Smooth muscle cell (in vitro differentiated cells): ENCODE measurements around the gene FOXC1. TPM values are rescaled to one million over a fixed set of nuclear protein-coding genes. Genes with fewer than 3 reads are reported as not detected.

Experiments used
- DNase-seq: peaks from one replicate; lab custom pipeline; 2025; ENCODE audit not compliant: unreplicated experiment; lab: John Stamatoyannopoulos, UW
- H2AFZ ChIP-seq: fragments of 200-600 bp; sonication (generic); 2 replicates; pipeline ENCODE4 v1.6.0; 2016; ENCODE audit warnings: antibody characterized with exemption, low read depth, mild to moderate bottlenecking
- H3F3A ChIP-seq: fragments of 200-600 bp; sonication (generic); 2 replicates; pipeline ENCODE4 v1.6.0; 2017; ENCODE audit warnings: antibody characterized with exemption, low read depth
- H3K27ac ChIP-seq: fragments of 200-600 bp; sonication (generic); 2 replicates; pipeline ENCODE4 v1.5.1; 2016; ENCODE audit warnings: low read depth, mild to moderate bottlenecking
- H3K27me3 ChIP-seq: fragments of 200-600 bp; sonication (generic); 2 replicates; pipeline ENCODE4 v1.6.1; 2016; ENCODE audit warnings: low read depth, mild to moderate bottlenecking
- H3K36me3 ChIP-seq: fragments of 200-600 bp; sonication (generic); 2 replicates; pipeline ENCODE4 v1.5.1; 2016; ENCODE audit warnings: low read depth
- H3K4me1 ChIP-seq: fragments of 200-600 bp; sonication (generic); 2 replicates; pipeline ENCODE4 v1.5.1; 2016; ENCODE audit warnings: low read depth
- H3K4me2 ChIP-seq: fragments of 200-600 bp; sonication (generic); 2 replicates; pipeline ENCODE4 v1.6.0; 2016; ENCODE audit warnings: mild to moderate bottlenecking
- H3K4me3 ChIP-seq: fragments of 200-600 bp; sonication (generic); 2 replicates; pipeline ENCODE4 v1.5.1; 2016; ENCODE audit warnings: mild to moderate bottlenecking
- H3K79me2 ChIP-seq: fragments of 200-600 bp; sonication (generic); 2 replicates; pipeline ENCODE4 v1.6.0; 2016; ENCODE audit warnings: low read depth, mild to moderate bottlenecking
- H3K9ac ChIP-seq: fragments of 200-600 bp; sonication (generic); 2 replicates; pipeline ENCODE4 v1.6.0; 2016; ENCODE audit warnings: low read depth
- H3K9me3 ChIP-seq: fragments of 200-600 bp; sonication (generic); replicated peaks from 2 replicates; pipeline ENCODE4 v1.5.1; 2016; ENCODE audit warnings: low read depth
- H4K20me1 ChIP-seq: fragments of 200-600 bp; sonication (generic); 2 replicates; pipeline ENCODE4 v1.6.0; 2016; ENCODE audit warnings: low read depth
- WGBS: methylation state at CpG from one replicate; pipeline ENCODE4 v1.1.7; 2016; ENCODE audit warnings: low lambda C conversion rate; 5-methylcytosine and 5-hydroxymethylcytosine counted together
- polyA plus RNA-seq: library from polyadenylated mRNA; unstranded; fragments of >200 nt; fragmentation: Nextera tagmentation; extraction: Ambion mirVana; gene quantifications from 2 replicates; pipeline ENCODE4 v1.2.1, GENCODE V29; 2016
- total RNA-seq: library from RNA; depleted of rRNA; stranded (reverse); fragments of >200 nt; gene quantifications from 2 replicates; pipeline ENCODE4 v1.2.3, GENCODE V29; 2014
- TF ChIP-seq, protein P1 (sequence below): fragments of 200-600 bp; sonication (generic); IDR thresholded peaks from 2 replicates; pipeline ENCODE4 v1.5.1; 2017; ENCODE audit warnings: borderline replicate concordance, mild to moderate bottlenecking, antibody characterized with exemption; ENCODE audit not compliant: insufficient read depth, poor library complexity, severe bottlenecking

Gene FOXC1
- total and polyA plus RNA-seq, 2 experiments from 2014 or later: 0.10 to 1.4 TPM

DNA sequence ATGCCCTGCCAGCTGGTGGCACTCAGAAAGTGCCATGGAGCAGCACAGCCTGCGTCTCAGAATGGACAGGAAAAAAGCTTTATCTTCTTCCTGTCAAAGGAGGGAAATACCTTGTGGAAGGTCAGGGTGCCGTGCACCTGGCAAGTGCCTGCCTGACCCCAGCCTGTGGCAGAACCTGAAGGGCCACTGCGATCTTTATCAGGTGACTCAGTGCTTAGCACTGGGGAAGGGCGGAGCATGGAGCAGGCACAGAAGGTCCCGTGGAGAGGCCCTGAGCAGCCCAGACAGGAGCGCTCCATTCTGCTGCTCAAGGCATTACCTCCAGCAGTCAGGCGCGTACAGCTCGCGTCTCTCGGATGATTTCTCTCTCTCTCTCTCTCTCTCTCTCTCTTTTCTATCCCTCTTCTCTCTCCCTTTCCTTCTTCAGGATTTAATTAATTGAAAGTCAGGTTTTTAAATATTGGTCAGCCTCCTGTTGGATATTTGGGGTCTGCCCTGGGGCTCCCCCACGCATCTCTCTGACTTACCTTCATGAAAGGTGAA is 31.7 kb downstream of the FOXC1 start:
- Histone ChIP-seq H3K4me1 (no peaks in the 10 kb centered on the region), H2AFZ (no peak overlapping the region), H3K27me3 (peaks cover 48% of the 10 kb centered on the region), H3F3A (no peaks in the 10 kb centered on the region), H3K79me2 (no peaks in the 10 kb centered on the region), H3K36me3 (no peaks in the 10 kb centered on the region), H3K4me3 (no peak overlapping the region), H3K9me3 (no peaks in the 10 kb centered on the region), H3K27ac (no peak overlapping the region), H3K9ac (no peak overlapping the region), H4K20me1 (no peaks in the 10 kb centered on the region), H3K4me2 (no peak overlapping the region)
- DNase-seq: no peak
- WGBS: 64% methylated on average over 12 of the region's 12 CpGs
- TF ChIP-seq, protein P1, sequence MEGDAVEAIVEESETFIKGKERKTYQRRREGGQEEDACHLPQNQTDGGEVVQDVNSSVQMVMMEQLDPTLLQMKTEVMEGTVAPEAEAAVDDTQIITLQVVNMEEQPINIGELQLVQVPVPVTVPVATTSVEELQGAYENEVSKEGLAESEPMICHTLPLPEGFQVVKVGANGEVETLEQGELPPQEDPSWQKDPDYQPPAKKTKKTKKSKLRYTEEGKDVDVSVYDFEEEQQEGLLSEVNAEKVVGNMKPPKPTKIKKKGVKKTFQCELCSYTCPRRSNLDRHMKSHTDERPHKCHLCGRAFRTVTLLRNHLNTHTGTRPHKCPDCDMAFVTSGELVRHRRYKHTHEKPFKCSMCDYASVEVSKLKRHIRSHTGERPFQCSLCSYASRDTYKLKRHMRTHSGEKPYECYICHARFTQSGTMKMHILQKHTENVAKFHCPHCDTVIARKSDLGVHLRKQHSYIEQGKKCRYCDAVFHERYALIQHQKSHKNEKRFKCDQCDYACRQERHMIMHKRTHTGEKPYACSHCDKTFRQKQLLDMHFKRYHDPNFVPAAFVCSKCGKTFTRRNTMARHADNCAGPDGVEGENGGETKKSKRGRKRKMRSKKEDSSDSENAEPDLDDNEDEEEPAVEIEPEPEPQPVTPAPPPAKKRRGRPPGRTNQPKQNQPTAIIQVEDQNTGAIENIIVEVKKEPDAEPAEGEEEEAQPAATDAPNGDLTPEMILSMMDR: no peak

DNA sequence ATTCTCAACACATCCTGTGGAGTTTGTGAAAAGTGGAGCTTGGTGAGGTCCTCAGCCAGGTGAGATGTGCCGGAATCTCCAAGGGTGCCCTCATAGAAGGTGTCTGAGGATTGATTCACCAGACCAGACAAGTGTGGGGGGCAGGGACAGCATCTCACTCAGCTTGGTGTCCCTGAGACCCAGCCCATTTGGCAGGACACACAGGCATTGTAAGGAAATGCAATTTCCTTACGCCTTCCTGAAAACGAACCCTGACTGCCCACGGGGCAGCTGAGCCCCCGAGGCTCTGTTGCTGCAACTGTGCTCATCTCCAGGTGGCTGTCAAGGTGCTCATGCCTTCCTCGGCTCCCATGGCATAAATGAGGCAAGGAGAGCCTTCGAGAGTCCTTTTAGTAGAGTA is 33.4 kb downstream of the FOXC1 start:
- Histone ChIP-seq H3K4me2 (no peak overlapping the region), H3K79me2 (no peaks in the 10 kb centered on the region), H3K9me3 (no peaks in the 10 kb centered on the region), H2AFZ (no peak overlapping the region), H3K27me3 (peaks cover 61% of the 10 kb centered on the region), H3K4me3 (no peak overlapping the region), H3K4me1 (no peaks in the 10 kb centered on the region), H3F3A (no peaks in the 10 kb centered on the region), H3K27ac (no peak overlapping the region), H3K9ac (no peak overlapping the region), H3K36me3 (no peaks in the 10 kb centered on the region), H4K20me1 (no peaks in the 10 kb centered on the region)
- TF ChIP-seq, protein P1: no peak
- no peak for DNase-seq
- 86% methylated on average over 7 of the region's 7 CpGs for WGBS

DNA sequence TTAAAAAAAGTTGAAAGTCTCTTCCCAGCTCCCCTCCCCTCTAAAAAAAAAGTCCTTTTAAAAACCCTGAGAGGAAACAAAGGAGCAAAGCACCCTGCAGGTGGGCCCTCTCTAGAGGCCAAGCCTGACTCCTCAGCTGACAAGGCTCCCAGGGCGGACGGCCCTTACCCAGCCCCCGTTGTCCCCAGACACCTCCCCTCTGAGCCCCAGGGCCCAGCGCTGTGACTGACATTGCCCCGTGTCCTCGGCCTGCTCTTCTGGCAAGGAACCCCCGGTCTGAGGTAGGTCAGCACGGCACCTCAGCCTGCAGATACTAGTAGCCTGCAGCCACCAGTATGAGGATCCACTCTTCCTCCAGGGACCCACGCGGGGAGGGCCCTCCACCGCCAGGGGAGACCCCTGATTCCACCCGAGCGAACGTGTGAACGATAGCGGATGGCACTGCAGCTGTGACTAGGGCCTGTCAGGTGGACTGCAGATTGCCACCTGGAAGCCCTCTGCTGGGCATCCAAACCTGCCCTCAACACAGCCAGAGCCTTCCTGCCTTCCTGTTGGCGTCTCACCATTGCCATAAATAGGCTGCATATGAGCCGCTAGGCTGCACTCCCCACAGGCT is 34.2 kb downstream of the FOXC1 start:
- no peaks in the 10 kb centered on the region for H3K9me3 ChIP-seq
- peaks cover 64% of the 10 kb centered on the region for H3K27me3 ChIP-seq
- no peak for DNase-seq
- H3K4me1 ChIP-seq: no peaks in the 10 kb centered on the region
- no peak overlapping the region for H3K9ac ChIP-seq
- H4K20me1 ChIP-seq: no peaks in the 10 kb centered on the region
- no peaks in the 10 kb centered on the region for H3K79me2 ChIP-seq
- H3K4me3 ChIP-seq: no peak overlapping the region
- no peaks in the 10 kb centered on the region for H3F3A ChIP-seq
- H3K27ac ChIP-seq: no peak overlapping the region
- 93% methylated on average over 14 of the region's 18 CpGs for WGBS
- H3K4me2 ChIP-seq: no peak overlapping the region
- TF ChIP-seq, protein P1: no peak
- no peaks in the 10 kb centered on the region for H3K36me3 ChIP-seq
- no peak overlapping the region for H2AFZ ChIP-seq
